Gastroesophageal sphincter (tissue), 4 donors: ENCODE results near the gene PLCB1. TPM values are rescaled to one million over a fixed set of nuclear protein-coding genes. Genes with fewer than 3 reads are reported as not detected.

ENCODE experiments used
- ATAC-seq: fragments of 150-250 bp; one replicate; pipeline ENCODE4 v1.9.1; 2016; ENCODE audit warnings: mild to moderate bottlenecking, moderate library complexity
- H3K27ac ChIP-seq, 4 donors: fragments of 200-600 bp; sonication (generic) in 3 of 4; 1 replicate in 3 of 4; 2 replicates in 1 of 4; pipeline ENCODE4 v1.5.1; 2016 to 2019
- H3K27me3 ChIP-seq: fragments of 200-600 bp; sonication (generic); one replicate; pipeline ENCODE4 v1.5.1; 2019
- H3K36me3 ChIP-seq, 2 donors: fragments of 200-600 bp; sonication (generic); one replicate each; pipeline ENCODE4 v1.5.1; 2019; ENCODE audit warnings: control low read depth in 1 of 2
- H3K4me1 ChIP-seq, 3 donors: fragments of 200-600 bp; sonication (generic); 1 replicate in 2 of 3; 2 replicates in 1 of 3; pipeline ENCODE4 v1.5.1; 2016 to 2019; ENCODE audit warnings: control low read depth in 2 of 3
- H3K4me3 ChIP-seq, 2 donors: fragments of 200-600 bp; sonication (generic); one replicate each; pipeline ENCODE4 v1.5.1; 2019; ENCODE audit warnings: mild to moderate bottlenecking in 1 of 2, moderate library complexity in 1 of 2
- H3K9me3 ChIP-seq, 3 donors: fragments of 200-600 bp; sonication (generic); one replicate each; pipeline ENCODE4 v1.5.1; 2017 to 2019; ENCODE audit warnings: control low read depth in 2 of 3
- CTCF ChIP-seq, 4 experiments: fragments of 200-600 bp in 2 of 4; fragments of 450-650 bp in 2 of 4; sonication (generic) in 1 of 4; IDR thresholded peaks; one replicate each; pipeline ENCODE4 v1.5.1; 2017 to 2019; ENCODE audit warnings: antibody characterized with exemption in 4 of 4, mild to moderate bottlenecking in 2 of 4, moderate library complexity in 2 of 4
- EP300 ChIP-seq: sonication (generic); formaldehyde crosslinking; IDR thresholded peaks from one replicate; pipeline ENCODE4 v1.6.1; 2017; ENCODE audit warnings: antibody characterized with exemption, mild to moderate bottlenecking
- POLR2A ChIP-seq, 2 donors: fragments of 450-650 bp; IDR thresholded peaks; one replicate each; pipeline ENCODE4 v1.6.1; 2017; ENCODE audit warnings: antibody characterized with exemption in 2 of 2, mild to moderate bottlenecking in 2 of 2, moderate library complexity in 1 of 2
- POLR2AphosphoS5 ChIP-seq: sonication (generic); formaldehyde crosslinking; IDR thresholded peaks from one replicate; pipeline ENCODE4 v1.6.1; 2017; ENCODE audit warnings: antibody characterized with exemption
- WGBS, 2 donors: methylation state at CpG; one replicate each; pipeline ENCODE4 v1.1.5; 2018; ENCODE audit warnings: low coverage in 1 of 2; 5-methylcytosine and 5-hydroxymethylcytosine counted together
- total RNA-seq, 4 donors: library from RNA; depleted of rRNA; stranded (reverse); fragments of >200 nt; gene quantifications; one replicate each; pipeline ENCODE4 v1.1.0, GENCODE V29; 2016

Gene PLCB1
- total RNA-seq, 4 donors from 2014 or later: 60.8 to 104 (median 69.0) TPM

GRCh38 chr20:8909596-8909995 is 777.5 kb downstream of the PLCB1 start:
- ATAC-seq: no peak
- TF ChIP-seq EP300: no peak
- no peak for TF ChIP-seq POLR2AphosphoS5
- no peak for TF ChIP-seq POLR2A (IDR thresholded peaks at IDR 0.05)
- TF ChIP-seq CTCF (IDR thresholded peaks at IDR 0.05): no peak

GRCh38 chr20:8912096-8912495 is 780.0 kb downstream of the PLCB1 start:
- Histone ChIP-seq H3K4me1 (no peaks in the 10 kb centered on the region), H3K4me3 (no peak overlapping the region), H3K36me3 (no peaks in the 10 kb centered on the region), H3K27me3 (no peaks in the 10 kb centered on the region), H3K27ac (no peak overlapping the region), H3K9me3 (no peaks in the 10 kb centered on the region)
- WGBS, 2 donors: 97% methylated on average over 3 of the region's 3 CpGs
- TF ChIP-seq POLR2AphosphoS5 (no peak), POLR2A (IDR thresholded peaks at IDR 0.05) (no peak), CTCF (IDR thresholded peaks at IDR 0.05) (no peak), EP300 (no peak)
- no peak for ATAC-seq

More at GRCh38 chr20:8909596-8909995, 777.5 kb downstream of the PLCB1 start:
- no peak overlapping the region for H3K27ac ChIP-seq
- no peaks in the 10 kb centered on the region for H3K27me3 ChIP-seq
- no peaks in the 10 kb centered on the region for H3K4me1 ChIP-seq
- H3K4me3 ChIP-seq: no peak overlapping the region
- H3K36me3 ChIP-seq: no peaks in the 10 kb centered on the region
- H3K9me3 ChIP-seq: no peaks in the 10 kb centered on the region

- Histone ChIP-seq H3K27me3 (no peaks in the 10 kb centered on the region), H3K9me3 (no peaks in the 10 kb centered on the region), H3K27ac (no peak overlapping the region), H3K36me3 (no peaks in the 10 kb centered on the region), H3K4me1 (no peaks in the 10 kb centered on the region), H3K4me3 (no peak overlapping the region)
- no peak for ATAC-seq
- WGBS, 2 donors: 40 to 66% methylated on average over 3 of the region's 3 CpGs
- TF ChIP-seq CTCF (IDR thresholded peaks at IDR 0.05) (no peak), EP300 (no peak), POLR2A (IDR thresholded peaks at IDR 0.05) (no peak), POLR2AphosphoS5 (no peak)
Measured at GRCh38 chr20:8912731-8913130, 780.7 kb downstream of the PLCB1 start.

GRCh38 chr20:8913456-8913855 is 781.4 kb downstream of the PLCB1 start:
- ATAC-seq: no peak
- H3K36me3 ChIP-seq: no peaks in the 10 kb centered on the region
- TF ChIP-seq POLR2AphosphoS5 (no peak), CTCF (IDR thresholded peaks at IDR 0.05) (no peak), EP300 (no peak), POLR2A (IDR thresholded peaks at IDR 0.05) (no peak)
- H3K9me3 ChIP-seq: no peaks in the 10 kb centered on the region
- H3K4me1 ChIP-seq: no peaks in the 10 kb centered on the region
- H3K27ac ChIP-seq: no peak overlapping the region
- H3K27me3 ChIP-seq: no peaks in the 10 kb centered on the region
- no peak overlapping the region for H3K4me3 ChIP-seq

- H3K27me3 ChIP-seq: no peaks in the 10 kb centered on the region
- no peaks in the 10 kb centered on the region for H3K9me3 ChIP-seq
- TF ChIP-seq POLR2A (IDR thresholded peaks at IDR 0.05) (no peak), POLR2AphosphoS5 (no peak), EP300 (no peak), CTCF (IDR thresholded peaks at IDR 0.05) (no peak)
- no peaks in the 10 kb centered on the region for H3K36me3 ChIP-seq
- H3K4me3 ChIP-seq: no peak overlapping the region
- no peak for ATAC-seq
- H3K27ac ChIP-seq: no peak overlapping the region
- WGBS, 2 donors: 67 to 87% methylated on average over 1 of the region's 1 CpG
- H3K4me1 ChIP-seq: no peaks in the 10 kb centered on the region
Measured at GRCh38 chr20:8914421-8914820, 782.4 kb downstream of the PLCB1 start.
